ENCODE results near the gene SERTM2. TPM values are rescaled to one million over a fixed set of nuclear protein-coding genes. Genes with fewer than 3 reads are reported as not detected.

Gene SERTM2
- total RNA-seq (2022; extraction: Qiagen RNA extraction), result not detected in 5 replicates

GRCh38 chrX:111511477-111511876, at the start of gene SERTM2:
Gene SERTM2, plus strand, starts transcription at chrX:111511645. Its CDS starts 7,213 bp downstream, at chrX:111518858.

Other genes starting within 250 kb of the SERTM2 start
- gene CAPN6, start 241.2 kb upstream of the SERTM2 start, total RNA-seq (2022; extraction: Qiagen RNA extraction), result not detected in 5 replicates
- gene DCX, start 99.5 kb upstream of the SERTM2 start, total RNA-seq (2022; extraction: Qiagen RNA extraction), result not detected in 5 replicates
- gene ALG13, start 169.5 kb downstream of the SERTM2 start, total RNA-seq (2022; extraction: Qiagen RNA extraction), result 50.5 to 71.2 TPM (median 55.3 TPM) in 5 replicates

All from A549 treated with CORT108297 at 1 μM for 4 hours (cell line).